Activated naive CD4-positive, alpha-beta T cell treated with anti-CD3 and anti-CD28 coated beads for 36 hours (primary cell): Measurements from ENCODE around the gene CPSF2. TPM values are rescaled to one million over a fixed set of nuclear protein-coding genes. Genes with fewer than 3 reads are reported as not detected.
"Not testable (repeated sequence)": the region's sequence is repeated elsewhere in the genome, so short reads cannot be mapped to it uniquely, and the experiment has no call there.

Experiments
- CTCF ChIA-PET: fragments of 350-600 bp; sonication (Branson Sonifier 250); formaldehyde crosslinking; loops from one replicate; lab custom pipeline; 2021; ENCODE audit warnings: antibody characterized with exemption; lab: Charles Lee
- DNase-seq: peaks from one replicate; pipeline ENCODE4 v3.0.0-alpha.2; 2020
- H3K27ac Mint-ChIP-seq: one replicate; pipeline ENCODE4 v1.8.0; 2021; ENCODE audit warnings: mild to moderate bottlenecking, mixed read lengths
- H3K27me3 Mint-ChIP-seq: one replicate; pipeline ENCODE4 v1.8.0; 2021; ENCODE audit warnings: low read depth, mixed read lengths
- H3K36me3 Mint-ChIP-seq: one replicate; pipeline ENCODE4 v1.8.0; 2021; ENCODE audit warnings: low read depth, mixed read lengths
- H3K4me1 Mint-ChIP-seq: one replicate; pipeline ENCODE4 v1.8.0; 2021; ENCODE audit warnings: low read depth, mixed read lengths
- H3K4me3 Mint-ChIP-seq: one replicate; pipeline ENCODE4 v1.8.0; 2021; ENCODE audit warnings: mild to moderate bottlenecking, moderate library complexity, mixed read lengths
- H3K9me3 Mint-ChIP-seq: one replicate; pipeline ENCODE4 v1.8.0; 2021; ENCODE audit warnings: mixed read lengths
- intact Hi-C: fragments of 100-400 bp; cut with micrococcal nuclease; formaldehyde crosslinking; loops from one replicate; pipeline ENCODE4 v1.15.1; 2023
- total RNA-seq, 2 experiments: library from RNA; stranded (reverse); gene quantifications; one replicate each; pipeline ENCODE4 v1.2.3, GENCODE V29; 2021

CPSF2 gene
- total RNA-seq, 2 experiments from 2014 or later, result 103 to 115 TPM

GRCh38 chr14:92161521-92161920 is 39.8 kb downstream of the CPSF2 start:
- Mint-ChIP-seq H3K9me3 (peaks cover 6% of the 10 kb centered on the region), H3K4me3 (no peak overlapping the region), H3K27ac (no peak overlapping the region), H3K4me1 (peaks cover 5% of the 10 kb centered on the region), H3K36me3 (peaks cover 61% of the 10 kb centered on the region), H3K27me3 (no peaks in the 10 kb centered on the region)
- no peak for DNase-seq
- intact Hi-C loops, result no loop called here
- CTCF ChIA-PET, result no interaction called here

DNA sequence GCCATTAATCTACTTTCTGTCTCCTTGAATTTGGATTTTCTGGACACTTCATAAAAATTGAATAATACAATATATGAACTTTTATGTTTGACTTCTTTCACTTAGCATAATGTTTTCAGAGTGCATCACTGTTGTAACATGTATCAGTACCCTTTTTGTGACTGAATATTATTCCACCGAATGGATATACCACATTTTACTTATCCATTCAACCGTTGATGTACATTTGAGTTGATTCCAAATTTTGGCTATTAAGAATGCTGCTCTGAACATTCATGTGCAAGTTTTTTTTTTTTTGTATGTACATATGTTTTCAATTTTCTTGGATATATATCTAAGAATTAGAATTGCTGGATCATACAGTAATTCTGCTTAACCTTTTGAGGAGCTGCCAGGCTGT is 43.2 kb downstream of the CPSF2 start:
- no peak overlapping the region for H3K27ac Mint-ChIP-seq
- H3K4me3 Mint-ChIP-seq, result no peak overlapping the region
- H3K36me3 Mint-ChIP-seq, result peaks cover 58% of the 10 kb centered on the region
- DNase-seq, result no peak
- CTCF ChIA-PET, result no interaction called here
- intact Hi-C loops, result no loop called here
- H3K4me1 Mint-ChIP-seq, result no peaks in the 10 kb centered on the region
- H3K9me3 Mint-ChIP-seq, result peaks cover 6% of the 10 kb centered on the region
- H3K27me3 Mint-ChIP-seq, result no peaks in the 10 kb centered on the region

- H3K4me1 Mint-ChIP-seq, result no peaks in the 10 kb centered on the region
- intact Hi-C loops, result no loop called here
- CTCF ChIA-PET, result interaction anchor here (0.8 kb wide), 1 partner anchor 66 kb away, joined by 3 read pairs; no protein-coding TSS in a partner anchor
- H3K9me3 Mint-ChIP-seq, result no peaks in the 10 kb centered on the region
- H3K27me3 Mint-ChIP-seq, result no peaks in the 10 kb centered on the region
- no peak for DNase-seq
- no peak overlapping the region for H3K4me3 Mint-ChIP-seq
- no peaks in the 10 kb centered on the region for H3K36me3 Mint-ChIP-seq
- H3K27ac Mint-ChIP-seq, result no peak overlapping the region
Observed at GRCh38 chr14:92173668-92174067, 51.9 kb downstream of the CPSF2 start.

GRCh38 chr14:92175811-92176210 is 54.0 kb downstream of the CPSF2 start:
- Mint-ChIP-seq H3K27ac (no peak overlapping the region), H3K27me3 (no peaks in the 10 kb centered on the region), H3K36me3 (no peaks in the 10 kb centered on the region), H3K4me3 (no peak overlapping the region), H3K9me3 (no peaks in the 10 kb centered on the region), H3K4me1 (no peaks in the 10 kb centered on the region)
- CTCF ChIA-PET, result no interaction called here
- no peak for DNase-seq
- intact Hi-C loops, result no loop called here

DNA sequence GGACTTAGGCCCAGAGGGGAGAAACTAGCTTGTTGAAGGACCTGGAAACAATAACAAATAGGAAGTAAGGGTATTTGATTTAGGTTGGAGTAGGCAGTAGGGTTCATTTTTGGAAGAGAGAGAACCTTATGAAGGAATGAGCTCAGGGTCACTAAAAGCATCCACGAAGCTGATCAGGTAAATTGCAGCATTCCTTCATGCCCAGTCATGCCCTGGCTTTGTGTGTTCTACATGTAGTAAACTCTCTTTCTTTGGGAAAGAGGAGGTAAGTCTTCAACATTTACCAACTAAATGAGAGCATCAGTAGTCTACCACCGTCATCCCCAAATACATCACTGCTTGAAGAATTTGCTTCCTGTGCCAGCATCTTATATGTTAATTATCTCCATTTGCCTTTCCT is 54.7 kb downstream of the CPSF2 start:
- no peak overlapping the region for H3K4me3 Mint-ChIP-seq
- H3K36me3 Mint-ChIP-seq, result no peaks in the 10 kb centered on the region
- no peaks in the 10 kb centered on the region for H3K9me3 Mint-ChIP-seq
- no peak overlapping the region for H3K27ac Mint-ChIP-seq
- DNase-seq, result no peak
- H3K27me3 Mint-ChIP-seq, result no peaks in the 10 kb centered on the region
- CTCF ChIA-PET, result no interaction called here
- intact Hi-C loops, result no loop called here
- H3K4me1 Mint-ChIP-seq, result no peaks in the 10 kb centered on the region

- intact Hi-C loops, H3K27ac Mint-ChIP-seq, DNase-seq, H3K27me3 Mint-ChIP-seq, H3K4me3 Mint-ChIP-seq, H3K9me3 Mint-ChIP-seq, H3K36me3 Mint-ChIP-seq, H3K4me1 Mint-ChIP-seq, CTCF ChIA-PET: not testable (repeated sequence)
Observed at GRCh38 chr14:92179178-92179577, 57.4 kb downstream of the CPSF2 start.

GRCh38 chr14:92185559-92185958 is 63.8 kb downstream of the CPSF2 start:
- CTCF ChIA-PET, result interaction anchor here (0.6 kb wide), 1 partner anchor 1321 kb away, joined by 3 read pairs; no protein-coding TSS in a partner anchor
- Mint-ChIP-seq H3K27ac (no peak overlapping the region), H3K27me3 (no peaks in the 10 kb centered on the region), H3K4me3 (no peak overlapping the region), H3K4me1 (no peaks in the 10 kb centered on the region), H3K36me3 (no peaks in the 10 kb centered on the region), H3K9me3 (peaks cover 4% of the 10 kb centered on the region)
- no peak for DNase-seq
- intact Hi-C loops, result no loop called here

DNA sequence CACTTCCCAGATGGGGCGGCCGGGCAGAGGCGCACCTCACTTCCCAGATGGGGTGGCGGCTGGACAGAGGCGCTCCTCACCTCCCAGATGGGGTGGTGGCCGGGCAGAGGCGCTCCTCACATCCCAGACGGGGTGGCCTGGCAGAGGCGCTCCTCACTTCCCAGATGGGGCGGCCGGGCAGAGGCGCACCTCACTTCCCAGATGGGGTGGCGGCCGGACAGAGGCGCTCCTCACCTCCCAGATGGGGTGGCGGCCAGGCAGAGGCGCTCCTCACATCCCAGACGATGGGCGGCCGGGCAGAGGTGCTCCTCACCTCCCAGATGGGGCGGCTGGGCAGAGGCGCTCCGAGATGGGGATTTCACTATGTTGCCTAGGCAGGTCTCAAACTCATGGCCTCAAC is 65.8 kb downstream of the CPSF2 start:
- H3K4me1 Mint-ChIP-seq, H3K4me3 Mint-ChIP-seq, intact Hi-C loops, H3K27me3 Mint-ChIP-seq, CTCF ChIA-PET, H3K36me3 Mint-ChIP-seq, H3K9me3 Mint-ChIP-seq, H3K27ac Mint-ChIP-seq, DNase-seq: not testable (repeated sequence)

- H3K4me1 Mint-ChIP-seq, result no peaks in the 10 kb centered on the region
- CTCF ChIA-PET, result no interaction called here
- intact Hi-C loops, result no loop called here
- H3K27ac Mint-ChIP-seq, result no peak overlapping the region
- H3K4me3 Mint-ChIP-seq, result no peak overlapping the region
- no peaks in the 10 kb centered on the region for H3K27me3 Mint-ChIP-seq
- H3K36me3 Mint-ChIP-seq, result no peaks in the 10 kb centered on the region
- peaks cover 4% of the 10 kb centered on the region for H3K9me3 Mint-ChIP-seq
- DNase-seq, result no peak
Observed at GRCh38 chr14:92190768-92191167, 69.0 kb downstream of the CPSF2 start.

DNA sequence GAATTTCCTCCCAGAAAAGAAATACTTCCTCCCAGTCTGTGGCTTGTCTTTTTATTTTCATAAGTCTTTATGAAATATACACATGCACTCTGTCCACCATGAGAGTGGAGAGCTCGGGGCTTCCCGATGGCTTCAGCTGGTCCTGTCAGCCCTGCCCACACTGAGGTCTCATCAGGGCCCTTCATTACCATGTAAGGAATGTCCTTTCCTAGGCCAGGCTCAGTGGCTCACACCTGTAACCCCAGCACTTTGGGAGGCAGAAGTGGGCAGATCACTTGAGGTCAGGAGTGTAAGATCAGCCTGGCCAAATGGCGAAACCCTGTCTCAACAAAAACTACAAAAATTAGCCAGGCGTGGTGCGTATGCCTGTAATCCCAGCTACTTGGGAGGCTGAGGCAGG is 77.0 kb downstream of the CPSF2 start:
- no peak overlapping the region for H3K4me3 Mint-ChIP-seq
- intact Hi-C loops, result no loop called here
- CTCF ChIA-PET, result no interaction called here

GRCh38 chr14:92199763-92200162 is 78.0 kb downstream of the CPSF2 start:
- Mint-ChIP-seq H3K27me3 (no peaks in the 10 kb centered on the region), H3K36me3 (no peaks in the 10 kb centered on the region), H3K4me3 (no peak overlapping the region), H3K4me1 (no peaks in the 10 kb centered on the region), H3K9me3 (no peaks in the 10 kb centered on the region), H3K27ac (no peak overlapping the region)
- CTCF ChIA-PET, result no interaction called here
- intact Hi-C loops, result no loop called here
- DNase-seq, result no peak

More for the DNA sequence above, 77.0 kb downstream of the CPSF2 start:
- H3K4me1 Mint-ChIP-seq, result no peaks in the 10 kb centered on the region
- H3K27me3 Mint-ChIP-seq, result no peaks in the 10 kb centered on the region
- no peaks in the 10 kb centered on the region for H3K9me3 Mint-ChIP-seq
- H3K27ac Mint-ChIP-seq, result no peak overlapping the region
- DNase-seq, result no peak
- H3K36me3 Mint-ChIP-seq, result no peaks in the 10 kb centered on the region

- CTCF ChIA-PET, result no interaction called here
Observed at GRCh38 chr14:92203116-92203515, 81.3 kb downstream of the CPSF2 start.

GRCh38 chr14:92204792-92205191 is 83.0 kb downstream of the CPSF2 start:
- no peaks in the 10 kb centered on the region for H3K9me3 Mint-ChIP-seq
- no peak overlapping the region for H3K4me3 Mint-ChIP-seq
- H3K36me3 Mint-ChIP-seq, result no peaks in the 10 kb centered on the region
- H3K27me3 Mint-ChIP-seq, result no peaks in the 10 kb centered on the region
- DNase-seq, result no peak
- no peaks in the 10 kb centered on the region for H3K4me1 Mint-ChIP-seq
- intact Hi-C loops, result no loop called here
- no peak overlapping the region for H3K27ac Mint-ChIP-seq
- CTCF ChIA-PET, result no interaction called here

More at GRCh38 chr14:92203116-92203515, 81.3 kb downstream of the CPSF2 start:
- Mint-ChIP-seq H3K4me3 (no peak overlapping the region), H3K36me3 (no peaks in the 10 kb centered on the region), H3K4me1 (no peaks in the 10 kb centered on the region), H3K27ac (no peak overlapping the region), H3K9me3 (no peaks in the 10 kb centered on the region), H3K27me3 (no peaks in the 10 kb centered on the region)
- intact Hi-C loops, result no loop called here
- DNase-seq, result no peak
